Stimulated activated naive CD4-positive, alpha-beta T cell (primary cell): ENCODE measurements around the gene LAMA2.

Experiments
- DNase-seq, 6 experiments: peaks; one replicate each; lab custom pipeline; 2025; lab: John Stamatoyannopoulos, UW

Gene LAMA2

DNA sequence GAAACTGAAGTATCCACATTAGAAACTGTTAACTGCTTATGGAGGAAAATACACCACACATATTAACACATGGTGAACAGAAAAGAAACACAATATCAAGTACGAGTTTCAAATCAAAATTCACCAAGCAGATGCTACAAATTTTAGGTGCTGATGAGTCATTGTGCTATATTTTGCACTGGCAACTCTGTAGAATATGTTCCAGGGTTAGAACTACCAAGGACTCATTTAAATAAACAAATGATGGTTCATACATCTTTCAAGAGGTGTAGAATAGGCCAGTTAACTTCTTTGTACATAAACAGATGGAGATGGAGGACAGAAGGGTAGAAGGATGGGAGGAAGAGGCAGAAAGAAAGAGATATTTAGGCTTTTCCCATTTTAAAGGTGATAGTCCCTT is 642.1 kb downstream of the LAMA2 start:
- no peak for DNase-seq

DNA sequence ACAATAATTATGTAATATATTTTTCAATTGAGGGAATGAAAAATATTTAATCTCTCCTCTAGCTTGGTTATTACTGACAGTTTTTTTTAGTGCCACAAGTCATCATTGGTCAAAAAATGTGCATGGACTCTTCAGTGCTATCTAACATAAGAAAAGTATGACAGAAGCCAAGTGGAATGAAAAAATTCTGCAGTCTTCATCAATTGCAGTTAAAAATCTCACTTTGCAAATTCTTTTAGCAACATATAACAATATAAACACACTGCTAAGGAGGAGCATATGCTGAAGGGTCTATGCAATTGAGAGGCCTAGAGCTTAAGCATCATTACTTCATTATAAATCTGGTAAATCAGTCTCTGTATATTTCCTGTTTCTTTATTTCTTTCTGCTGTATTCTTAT is 652.0 kb downstream of the LAMA2 start:
- no peak for DNase-seq

GRCh38 chr6:129536271-129536670 is 653.3 kb downstream of the LAMA2 start:
- no peak for DNase-seq

GRCh38 chr6:129539032-129539431 is 656.1 kb downstream of the LAMA2 start:
- DNase-seq = no peak

GRCh38 chr6:129542705-129543104 is 659.8 kb downstream of the LAMA2 start:
- DNase-seq = no peak

DNA sequence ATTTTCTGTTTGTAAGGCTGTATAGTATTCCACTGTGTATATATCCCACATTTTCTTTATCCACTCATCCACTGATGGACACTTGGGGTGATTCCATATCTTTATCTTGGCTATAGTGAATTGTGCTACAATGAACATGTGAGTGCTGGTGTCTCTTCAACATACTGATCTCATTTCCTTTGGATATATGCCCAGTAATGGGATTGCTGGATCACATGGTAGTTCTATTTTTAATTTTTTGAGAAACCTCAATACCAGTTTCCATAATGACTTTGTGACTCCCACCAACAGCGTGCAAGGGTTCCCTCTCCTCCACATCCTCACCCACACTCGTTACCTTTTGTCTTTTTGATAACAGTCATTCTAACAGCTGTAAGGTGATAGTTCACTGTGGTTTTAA is 661.0 kb downstream of the LAMA2 start:
- DNase-seq = no peak

- no peak for DNase-seq
These were observed 662.1 kb downstream of the LAMA2 start for GRCh38 chr6:129544892-129545612.

DNA sequence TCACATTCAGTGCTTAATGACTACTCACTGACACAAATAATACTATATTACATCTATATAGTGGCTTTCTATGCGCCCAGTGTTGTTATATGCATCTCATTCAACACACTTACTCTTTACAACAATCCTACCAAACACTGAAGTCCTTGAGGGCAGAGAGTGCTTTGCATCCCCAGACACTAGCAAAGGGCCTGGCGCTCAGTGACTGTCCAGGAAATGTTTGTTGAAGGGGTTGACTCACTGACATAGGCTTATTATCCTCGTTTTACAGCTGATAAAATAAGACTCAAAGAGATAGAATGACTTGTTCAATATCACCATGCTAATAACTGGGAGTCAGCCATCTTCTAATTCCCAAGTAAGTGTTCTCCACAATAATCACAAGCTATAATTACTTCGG is 663.8 kb downstream of the LAMA2 start:
- DNase-seq = no peak

- DNase-seq = no peak
These were observed 668.5 kb downstream of the LAMA2 start for GRCh38 chr6:129551486-129551885.

GRCh38 chr6:129552413-129552812 is 669.5 kb downstream of the LAMA2 start:
- DNase-seq = no peak

GRCh38 chr6:129555206-129555832 is 672.4 kb downstream of the LAMA2 start:
- no peak for DNase-seq

DNA sequence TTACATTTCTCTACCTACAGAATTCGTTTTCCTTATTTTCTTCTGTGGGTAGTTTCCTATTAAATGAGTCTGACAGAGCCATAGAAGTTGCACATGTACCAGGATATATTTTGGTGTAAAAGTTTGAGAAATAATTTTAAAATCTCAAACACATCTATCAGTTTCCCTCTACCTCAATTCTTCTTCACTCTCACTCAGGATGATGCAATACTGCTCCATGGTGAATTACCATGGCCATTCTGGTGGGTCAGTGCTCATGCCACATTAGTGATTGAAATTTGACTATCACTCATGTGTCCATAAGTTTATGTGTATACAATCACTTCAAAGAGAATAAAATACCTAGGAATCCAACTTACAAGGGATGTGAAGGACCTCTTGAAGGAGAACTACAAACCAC is 675.3 kb downstream of the LAMA2 start:
- no peak for DNase-seq

DNA sequence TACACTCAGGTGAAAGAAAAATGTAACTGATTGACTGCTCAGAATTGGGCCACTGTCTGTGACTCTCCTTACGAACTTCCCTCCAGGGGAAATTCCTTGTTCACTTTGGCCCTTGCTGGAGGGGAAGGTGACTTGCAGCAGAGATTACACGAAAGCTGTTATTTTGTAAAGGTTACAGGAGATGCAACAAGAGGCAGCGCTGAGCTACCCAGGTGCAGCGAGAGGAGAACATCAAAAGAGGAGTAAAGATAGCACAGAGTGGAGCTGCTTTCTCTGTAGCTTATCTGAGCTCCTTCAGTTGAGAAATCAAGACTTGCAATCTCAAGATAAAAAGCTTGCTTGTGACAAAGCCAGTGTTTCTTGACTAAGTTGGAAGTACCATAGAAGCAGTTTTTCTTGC is 682.4 kb downstream of the LAMA2 start:
- DNase-seq = no peak

DNA sequence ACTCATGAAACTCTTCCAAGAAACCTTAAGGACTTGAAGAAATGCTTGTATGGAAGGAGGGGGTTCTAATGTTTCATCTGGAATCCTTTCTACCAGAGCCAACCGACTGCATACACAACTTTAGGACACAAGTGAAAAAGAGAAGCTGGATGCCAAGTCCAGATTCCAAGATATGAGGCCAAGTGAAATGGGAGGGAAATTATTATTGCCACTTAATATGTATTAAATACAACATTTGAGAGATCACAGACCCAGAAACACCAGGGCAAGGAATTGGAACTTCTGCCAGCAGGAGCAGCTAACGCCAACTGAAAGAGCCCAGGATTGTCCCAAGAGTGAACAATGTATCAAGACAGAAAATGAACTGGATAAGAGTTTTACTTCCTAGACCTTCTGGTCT is 682.9 kb downstream of the LAMA2 start:
- no peak for DNase-seq
